H9 (cell line): Measurements from ENCODE around the gene NIT2. TPM values are rescaled to one million over a fixed set of nuclear protein-coding genes. Genes with fewer than 3 reads are reported as not detected.

Experiments
- DNase-seq: peaks from one replicate; pipeline ENCODE4 v3.0.0-alpha.2; 2017
- H2AFZ ChIP-seq: one replicate; pipeline ENCODE4 v1.6.1; 2013; ENCODE audit warnings: mild to moderate bottlenecking, low read length, control low read depth, moderate library complexity
- H2AK5ac ChIP-seq: 2 replicates; pipeline ENCODE4 v1.6.1; 2013; ENCODE audit warnings: low read length, control low read depth, mixed read lengths; ENCODE audit not compliant: insufficient read length
- H2BK120ac ChIP-seq: one replicate; pipeline ENCODE4 v1.6.1; 2013; ENCODE audit warnings: low read depth, mild to moderate bottlenecking, low read length, control low read depth, inconsistent platforms; ENCODE audit not compliant: poor library complexity, severe bottlenecking
- H2BK12ac ChIP-seq: 2 replicates; pipeline ENCODE4 v1.6.1; 2013; ENCODE audit warnings: low read length, control low read depth, mixed read lengths, low read depth; ENCODE audit not compliant: insufficient read length
- H2BK15ac ChIP-seq: 2 replicates; pipeline ENCODE4 v1.6.1; 2013; ENCODE audit warnings: low read depth, low read length, control low read depth
- H2BK20ac ChIP-seq: one replicate; pipeline ENCODE4 v1.6.1; 2013; ENCODE audit warnings: low read depth, mild to moderate bottlenecking, low read length, control low read depth, inconsistent platforms; ENCODE audit not compliant: poor library complexity, severe bottlenecking
- H2BK5ac ChIP-seq: 2 replicates; pipeline ENCODE4 v1.6.1; 2013; ENCODE audit warnings: low read length, control low read depth, mixed read lengths; ENCODE audit not compliant: insufficient read length
- H3K14ac ChIP-seq: 2 replicates; pipeline ENCODE4 v1.6.1; 2013; ENCODE audit warnings: low read length, control low read depth; ENCODE audit not compliant: insufficient read depth
- H3K18ac ChIP-seq: 2 replicates; pipeline ENCODE4 v1.6.1; 2013; ENCODE audit warnings: low read depth, mild to moderate bottlenecking, mixed read lengths, low read length, control low read depth; ENCODE audit not compliant: insufficient read length
- H3K23ac ChIP-seq: 2 replicates; pipeline ENCODE4 v1.6.1; 2013; ENCODE audit warnings: low read length, control low read depth, mixed read lengths, low read depth; ENCODE audit not compliant: insufficient read length
- H3K23me2 ChIP-seq: 2 replicates; pipeline ENCODE4 v1.6.1; 2013; ENCODE audit warnings: low read depth, mild to moderate bottlenecking, mixed read lengths, low read length, control low read depth; ENCODE audit not compliant: insufficient read length, poor library complexity, severe bottlenecking
- H3K27ac ChIP-seq: 2 replicates; pipeline ENCODE4 v1.5.1; 2013; ENCODE audit warnings: low read length, control low read depth, mixed read lengths, low read depth; ENCODE audit not compliant: insufficient read length
- H3K27me3 ChIP-seq: 2 replicates; pipeline ENCODE4 v1.6.1; 2013; ENCODE audit warnings: low read length, control low read depth, inconsistent platforms; ENCODE audit not compliant: insufficient read depth
- H3K4ac ChIP-seq: 2 replicates; pipeline ENCODE4 v1.6.1; 2013; ENCODE audit warnings: low read depth, mild to moderate bottlenecking, control low read depth, inconsistent platforms, low read length, moderate library complexity
- H3K4me1 ChIP-seq: 2 replicates; pipeline ENCODE4 v1.6.1; 2013; ENCODE audit warnings: low read length, control low read depth, inconsistent platforms; ENCODE audit not compliant: insufficient read depth
- H3K4me2 ChIP-seq: 2 replicates; pipeline ENCODE4 v1.6.1; 2013; ENCODE audit warnings: low read length, control low read depth, mixed read lengths; ENCODE audit not compliant: insufficient read length, insufficient read depth
- H3K56ac ChIP-seq: 2 replicates; pipeline ENCODE4 v1.6.1; 2013; ENCODE audit warnings: low read depth, mild to moderate bottlenecking, mixed read lengths, low read length, control low read depth; ENCODE audit not compliant: insufficient read length
- H3K79me1 ChIP-seq: 2 replicates; pipeline ENCODE4 v1.6.1; 2013; ENCODE audit warnings: low read depth, mild to moderate bottlenecking, moderate library complexity, low read length, control low read depth, inconsistent platforms; ENCODE audit not compliant: insufficient read depth, poor library complexity, severe bottlenecking
- H3K79me2 ChIP-seq: 2 replicates; pipeline ENCODE4 v1.6.1; 2013; ENCODE audit warnings: low read length, control low read depth, inconsistent platforms; ENCODE audit not compliant: insufficient read depth
- H3K9ac ChIP-seq: 2 replicates; pipeline ENCODE4 v1.6.1; 2013; ENCODE audit warnings: low read length, control low read depth, mixed read lengths; ENCODE audit not compliant: insufficient read length; ENCODE audit errors: extremely low read depth
- H3K9me3 ChIP-seq: one replicate; pipeline ENCODE4 v1.6.1; 2013; ENCODE audit warnings: low read depth, low read length, inconsistent platforms; ENCODE audit not compliant: control insufficient read depth
- H3T11ph ChIP-seq: one replicate; pipeline ENCODE4 v1.6.1; 2013; ENCODE audit warnings: mild to moderate bottlenecking, low read length, control low read depth, inconsistent platforms
- H4K20me1 ChIP-seq: one replicate; pipeline ENCODE4 v1.6.1; 2013; ENCODE audit not compliant: control insufficient read depth, insufficient read length, insufficient read depth
- H4K5ac ChIP-seq: 2 replicates; pipeline ENCODE4 v1.6.1; 2013; ENCODE audit warnings: low read depth, mild to moderate bottlenecking, mixed read lengths, low read length, control low read depth; ENCODE audit not compliant: insufficient read length
- H4K8ac ChIP-seq: replicated peaks from 2 replicates; pipeline ENCODE4 v1.6.1; 2013; ENCODE audit warnings: low read length, control low read depth, mixed read lengths, low read depth; ENCODE audit not compliant: insufficient read length
- H4K91ac ChIP-seq: 2 replicates; pipeline ENCODE4 v1.6.1; 2013; ENCODE audit warnings: low read depth, mild to moderate bottlenecking, moderate library complexity, mixed read lengths, low read length, control low read depth; ENCODE audit not compliant: insufficient read length
- H3K27ac Mint-ChIP-seq, 3 experiments: 2 replicates in 2 of 3; 3 replicates in 1 of 3; pipeline ENCODE4 v1.8.0; 2020 to 2021; ENCODE audit warnings: mixed read lengths in 3 of 3, mild to moderate bottlenecking in 1 of 3, moderate library complexity in 1 of 3
- H3K27me3 Mint-ChIP-seq: 2 replicates; pipeline ENCODE4 v1.8.0; 2021; ENCODE audit warnings: low read depth, mild to moderate bottlenecking, moderate library complexity, mixed read lengths
- H3K36me3 Mint-ChIP-seq, 3 experiments: 2 replicates in 2 of 3; 3 replicates in 1 of 3; pipeline ENCODE4 v1.8.0; 2020 to 2021; ENCODE audit warnings: low read depth in 3 of 3, mixed read lengths in 3 of 3; ENCODE audit not compliant: insufficient read depth in 1 of 3
- H3K4me1 Mint-ChIP-seq, 2 experiments: 2 replicates each; pipeline ENCODE4 v1.8.0; 2020; ENCODE audit warnings: mixed read lengths in 2 of 2
- H3K4me3 Mint-ChIP-seq, 2 experiments: 2 replicates in 1 of 2; 3 replicates in 1 of 2; pipeline ENCODE4 v1.8.0; 2020 to 2021; ENCODE audit warnings: mild to moderate bottlenecking in 2 of 2, mixed read lengths in 2 of 2, moderate library complexity in 1 of 2
- H3K9me3 Mint-ChIP-seq, 2 experiments: 2 replicates in 1 of 2; 3 replicates in 1 of 2; pipeline ENCODE4 v1.8.0; 2020; ENCODE audit warnings: mild to moderate bottlenecking in 2 of 2, mixed read lengths in 2 of 2, moderate library complexity in 1 of 2
- CTCF ChIP-seq: fragments of 200-600 bp; sonication (generic); conservative IDR thresholded peaks from 3 replicates; pipeline ENCODE4 v1.8.0; 2021; ENCODE audit warnings: antibody characterized with exemption, mild to moderate bottlenecking
- WGBS: extraction: QIAGEN DNeasy Blood & Tissue Kit; methylation state at CpG from one replicate; pipeline ENCODE4 v1.1.7; 2013; ENCODE audit warnings: missing lambda C conversion rate, low lambda C conversion rate, mixed read lengths; ENCODE audit not compliant: insufficient read length; ENCODE audit errors: extremely low coverage; 5-methylcytosine and 5-hydroxymethylcytosine counted together
- total RNA-seq: library from RNA; stranded (reverse); gene quantifications from 2 replicates; pipeline ENCODE4 v1.2.1, GENCODE V29; 2021

NIT2 gene
- total RNA-seq, 1 experiment from 2014 or later: 26.6 TPM

- Histone ChIP-seq H3K27me3 (no peaks in the 10 kb centered on the region), H3K79me2 (no peaks in the 10 kb centered on the region), H4K5ac (no peak overlapping the region), H3K4me2 (no peak overlapping the region), H2BK20ac (no peak overlapping the region), H3K18ac (no peak overlapping the region), H3K79me1 (no peaks in the 10 kb centered on the region), H3K14ac (no peak overlapping the region), H2AFZ (no peak overlapping the region), H3K9me3 (no peaks in the 10 kb centered on the region), H4K8ac (no peak overlapping the region), H3K56ac (no peak overlapping the region), H3K23ac (no peak overlapping the region), H3K27ac (no peak overlapping the region), H2AK5ac (no peak overlapping the region), H3K23me2 (no peaks in the 10 kb centered on the region), H3K4ac (no peak overlapping the region), H4K91ac (no peak overlapping the region), H3T11ph (no peak overlapping the region), H2BK120ac (no peak overlapping the region), H2BK12ac (no peak overlapping the region), H4K20me1 (no peaks in the 10 kb centered on the region), H3K9ac (no peak overlapping the region), H3K4me1 (no peaks in the 10 kb centered on the region), H2BK5ac (no peak overlapping the region), H2BK15ac (no peak overlapping the region)
- Mint-ChIP-seq H3K9me3 (no peaks in the 10 kb centered on the region), H3K27me3 (no peaks in the 10 kb centered on the region), H3K4me1 (no peaks in the 10 kb centered on the region), H3K27ac (no peak overlapping the region), H3K4me3 (no peak overlapping the region), H3K36me3 (peaks cover 1 to 42% (median 23%) of the 10 kb centered on the region in 3 experiments; a peak in 6 of 7 replicates)
- TF ChIP-seq CTCF: no peak
- no CpG with 5 or more reads among the region's 2 CpGs for WGBS
- DNase-seq: no peak
Measured at GRCh38 chr3:100297784-100298183, 36.8 kb upstream of the NIT2 start.
